ENCODE data around the gene KCNQ1. TPM values are rescaled to one million over a fixed set of nuclear protein-coding genes. Genes with fewer than 3 reads are reported as not detected.

Gene KCNQ1
- total RNA-seq, 3 donors from 2014 or later (not counting 1 experiment from before 2014, with no cell fraction given), result 1.9 to 7.8 (median 3.3) TPM

- Mint-ChIP-seq H3K9me3 (no peaks in the 10 kb centered on the region), H3K27me3 (ENCODE audit: low read depth in 2 of 2) (peaks cover 11 to 16% of the 10 kb centered on the region in 2 donors), H3K36me3 (no peaks in the 10 kb centered on the region), H3K4me3 (no peak overlapping the region), H3K27ac (no peak overlapping the region), H3K4me1 (peaks cover 0 to 5% of the 10 kb centered on the region in 2 donors)
- Histone ChIP-seq H3K27me3 (ENCODE audit: control insufficient read depth, insufficient read depth, low read length) (no peaks in the 10 kb centered on the region), H3K36me3 (ENCODE audit: control insufficient read depth, insufficient read depth, low read length) (no peaks in the 10 kb centered on the region), H3K4me1 (ENCODE audit: control insufficient read depth, insufficient read depth, low read length) (no peaks in the 10 kb centered on the region), H3K4me3 (ENCODE audit: low read length) (no peak overlapping the region), H3K9me3 (ENCODE audit: control insufficient read depth, insufficient read depth, low read length) (no peaks in the 10 kb centered on the region), H3K27ac (ENCODE audit: low read length) (no peak overlapping the region)
- TF ChIP-seq CTCF (IDR thresholded peaks at IDR 0.05), result no peak
- intact Hi-C loops (cut with micrococcal nuclease), result no loop called here
- no peak for ATAC-seq
- no peak for DNase-seq
- WGBS (ENCODE audit: insufficient coverage), result 85% methylated on average over 10 of the region's 10 CpGs
Measured at GRCh38 chr11:2436013-2436520, 8.7 kb upstream of the KCNQ1 start.

- Histone ChIP-seq H3K27ac (ENCODE audit: low read length) (no peak overlapping the region), H3K4me3 (ENCODE audit: low read length) (no peak overlapping the region), H3K27me3 (ENCODE audit: control insufficient read depth, insufficient read depth, low read length) (no peaks in the 10 kb centered on the region), H3K36me3 (ENCODE audit: control insufficient read depth, insufficient read depth, low read length) (no peaks in the 10 kb centered on the region), H3K9me3 (ENCODE audit: control insufficient read depth, insufficient read depth, low read length) (no peaks in the 10 kb centered on the region), H3K4me1 (ENCODE audit: control insufficient read depth, insufficient read depth, low read length) (no peaks in the 10 kb centered on the region)
- ATAC-seq, result no peak
- Mint-ChIP-seq H3K9me3 (no peaks in the 10 kb centered on the region), H3K4me1 (peaks cover 0 to 3% of the 10 kb centered on the region in 2 donors), H3K27ac (no peak overlapping the region), H3K4me3 (no peak overlapping the region), H3K27me3 (ENCODE audit: low read depth in 2 of 2) (peaks cover 11 to 16% of the 10 kb centered on the region in 2 donors), H3K36me3 (no peaks in the 10 kb centered on the region)
- DNase-seq, result no peak
- intact Hi-C loops (cut with micrococcal nuclease), result no loop called here
- TF ChIP-seq CTCF (IDR thresholded peaks at IDR 0.05), result no peak
- 92% methylated on average over 12 of the region's 13 CpGs for WGBS (ENCODE audit: insufficient coverage)
Measured at GRCh38 chr11:2436521-2437031, 8.2 kb upstream of the KCNQ1 start.

GRCh38 chr11:2437516-2437915, 7.3 kb upstream of the KCNQ1 start:
- ATAC-seq (no peak), DNase-seq (no peak)
- no peaks in the 10 kb centered on the region for H3K9me3 Mint-ChIP-seq
- Histone ChIP-seq H3K9me3 (ENCODE audit: control insufficient read depth, insufficient read depth, low read length) (no peaks in the 10 kb centered on the region), H3K4me3 (ENCODE audit: low read length) (no peak overlapping the region), H3K36me3 (ENCODE audit: control insufficient read depth, insufficient read depth, low read length) (no peaks in the 10 kb centered on the region), H3K27ac (ENCODE audit: low read length) (no peak overlapping the region), H3K4me1 (ENCODE audit: control insufficient read depth, insufficient read depth, low read length) (no peaks in the 10 kb centered on the region), H3K27me3 (ENCODE audit: control insufficient read depth, insufficient read depth, low read length) (no peaks in the 10 kb centered on the region)
- peaks cover 11 to 16% of the 10 kb centered on the region in 2 donors for H3K27me3 Mint-ChIP-seq (ENCODE audit: low read depth in 2 of 2)
- H3K4me3 Mint-ChIP-seq, result no peak overlapping the region
- WGBS (ENCODE audit: insufficient coverage), result 98% methylated on average over 3 of the region's 4 CpGs
- H3K4me1 Mint-ChIP-seq, result no peaks in the 10 kb centered on the region
- H3K27ac Mint-ChIP-seq, result no peak overlapping the region
- no peaks in the 10 kb centered on the region for H3K36me3 Mint-ChIP-seq
- TF ChIP-seq CTCF (IDR thresholded peaks at IDR 0.05), result no peak
- intact Hi-C loops (cut with micrococcal nuclease), result no loop called here

- DNase-seq (no peak), ATAC-seq (no peak)
- Histone ChIP-seq H3K27me3 (ENCODE audit: control insufficient read depth, insufficient read depth, low read length) (no peaks in the 10 kb centered on the region), H3K4me3 (ENCODE audit: low read length) (no peak overlapping the region), H3K36me3 (ENCODE audit: control insufficient read depth, insufficient read depth, low read length) (no peaks in the 10 kb centered on the region), H3K9me3 (ENCODE audit: control insufficient read depth, insufficient read depth, low read length) (no peaks in the 10 kb centered on the region), H3K4me1 (ENCODE audit: control insufficient read depth, insufficient read depth, low read length) (peaks cover 6% of the 10 kb centered on the region), H3K27ac (ENCODE audit: low read length) (no peak overlapping the region)
- WGBS (ENCODE audit: insufficient coverage), result 100% methylated on average over 1 of the region's 3 CpGs
- H3K27ac Mint-ChIP-seq, result no peak overlapping the region
- intact Hi-C loops (cut with micrococcal nuclease), result no loop called here
- no peak for TF ChIP-seq CTCF (IDR thresholded peaks at IDR 0.05)
- no peaks in the 10 kb centered on the region for H3K36me3 Mint-ChIP-seq
- no peaks in the 10 kb centered on the region for H3K4me1 Mint-ChIP-seq
- H3K4me3 Mint-ChIP-seq, result no peak overlapping the region
- H3K27me3 Mint-ChIP-seq (ENCODE audit: low read depth in 2 of 2), result peaks cover 15 to 27% of the 10 kb centered on the region in 2 donors
- H3K9me3 Mint-ChIP-seq, result no peaks in the 10 kb centered on the region
Measured at GRCh38 chr11:2439820-2440219, 5.0 kb upstream of the KCNQ1 start.
